HG03280 (cell line): ENCODE data around the gene DBR1.

Source experiments
- ATAC-seq: cut with Tn5 transposase; IDR thresholded peaks from one replicate; pipeline ENCODE4 v1.9.1; 2021; ENCODE audit warnings: mild to moderate bottlenecking, moderate library complexity; ENCODE audit not compliant: unreplicated experiment

The DBR1 gene, protein sequence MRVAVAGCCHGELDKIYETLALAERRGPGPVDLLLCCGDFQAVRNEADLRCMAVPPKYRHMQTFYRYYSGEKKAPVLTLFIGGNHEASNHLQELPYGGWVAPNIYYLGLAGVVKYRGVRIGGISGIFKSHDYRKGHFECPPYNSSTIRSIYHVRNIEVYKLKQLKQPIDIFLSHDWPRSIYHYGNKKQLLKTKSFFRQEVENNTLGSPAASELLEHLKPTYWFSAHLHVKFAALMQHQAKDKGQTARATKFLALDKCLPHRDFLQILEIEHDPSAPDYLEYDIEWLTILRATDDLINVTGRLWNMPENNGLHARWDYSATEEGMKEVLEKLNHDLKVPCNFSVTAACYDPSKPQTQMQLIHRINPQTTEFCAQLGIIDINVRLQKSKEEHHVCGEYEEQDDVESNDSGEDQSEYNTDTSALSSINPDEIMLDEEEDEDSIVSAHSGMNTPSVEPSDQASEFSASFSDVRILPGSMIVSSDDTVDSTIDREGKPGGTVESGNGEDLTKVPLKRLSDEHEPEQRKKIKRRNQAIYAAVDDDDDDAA

DNA sequence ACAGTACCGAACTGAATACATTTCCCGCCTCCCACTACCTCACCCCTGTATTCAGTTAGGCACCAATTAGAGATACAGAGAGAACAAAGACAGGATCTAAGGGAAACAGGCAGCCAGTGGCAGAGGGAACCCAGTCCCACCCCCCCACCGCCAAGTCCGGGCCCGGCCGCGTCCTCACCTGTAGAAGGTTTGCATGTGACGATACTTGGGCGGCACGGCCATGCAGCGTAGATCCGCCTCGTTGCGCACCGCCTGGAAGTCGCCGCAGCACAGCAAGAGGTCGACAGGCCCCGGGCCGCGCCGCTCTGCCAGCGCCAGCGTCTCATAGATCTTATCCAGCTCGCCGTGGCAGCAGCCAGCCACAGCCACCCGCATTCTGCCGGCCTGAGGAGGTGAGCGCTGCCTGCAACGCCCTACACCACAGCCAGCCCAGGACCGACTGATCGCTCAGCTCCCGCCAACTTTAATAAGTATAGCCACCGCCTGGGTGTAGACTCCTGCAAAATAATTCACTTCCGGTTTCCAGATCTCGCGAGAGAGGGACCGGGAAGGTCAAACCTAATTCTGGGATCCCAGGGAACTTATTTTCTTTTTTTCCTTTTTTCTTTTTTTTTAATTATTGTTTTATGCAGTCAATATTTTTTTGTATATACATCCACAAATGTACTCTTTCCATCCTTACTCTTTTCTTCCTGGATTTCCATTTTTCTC, at the start of gene DBR1:
DBR1 (minus strand) TSS at position 501 of the 711 bp plus-strand sequence; CDS start at position 375, 126 bp downstream.
- peak; percentile 88 for ATAC-seq

DNA sequence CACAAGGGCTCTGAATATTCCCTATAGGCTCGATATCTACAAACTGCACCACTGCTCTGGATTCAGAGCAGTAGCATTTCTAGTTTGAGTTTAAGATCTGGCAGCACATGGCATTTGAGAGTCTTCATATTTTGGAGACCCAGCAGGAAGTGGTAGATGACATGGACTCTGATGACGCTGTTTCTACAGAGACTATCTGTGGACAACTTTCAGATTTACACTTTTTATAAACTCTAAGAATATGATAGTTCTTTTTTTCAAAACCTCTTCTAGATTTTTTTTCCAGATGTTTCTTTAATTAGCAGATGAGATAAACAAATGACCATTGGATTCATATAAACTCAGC, 48.2 kb upstream of the DBR1 start:
- ATAC-seq: no peak

GRCh38 chr3:138222131-138222941, 47.6 kb upstream of the DBR1 start:
- no peak for ATAC-seq

GRCh38 chr3:138220788-138221187, 46.1 kb upstream of the DBR1 start:
- no peak for ATAC-seq

- ATAC-seq: no peak
Measured at GRCh38 chr3:138220242-138220641, 45.5 kb upstream of the DBR1 start.

- no peak for ATAC-seq
Measured at GRCh38 chr3:138219255-138219654, 44.5 kb upstream of the DBR1 start.

- ATAC-seq: no peak
Measured at GRCh38 chr3:138213398-138214085, 38.8 kb upstream of the DBR1 start.

DNA sequence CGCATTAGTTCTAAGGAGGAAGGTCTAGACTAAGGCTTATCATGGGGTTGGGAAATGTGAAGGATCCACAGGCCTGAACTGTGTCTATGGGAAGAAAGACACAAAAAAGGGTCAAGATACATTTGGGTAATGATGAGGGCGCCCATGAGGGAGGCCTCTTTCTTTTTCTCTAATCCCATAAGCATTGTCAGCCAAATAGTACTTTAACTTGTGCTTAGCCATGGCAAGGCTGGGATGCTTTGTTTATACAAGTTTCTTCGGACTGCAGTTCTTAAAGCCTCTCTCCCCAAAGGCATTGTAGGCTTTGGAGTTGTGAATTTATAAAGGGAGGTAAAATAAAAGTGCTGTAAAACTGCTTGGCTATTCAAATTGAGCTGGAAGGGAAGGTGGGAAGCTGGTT, 35.8 kb upstream of the DBR1 start:
- ATAC-seq: no peak

DNA sequence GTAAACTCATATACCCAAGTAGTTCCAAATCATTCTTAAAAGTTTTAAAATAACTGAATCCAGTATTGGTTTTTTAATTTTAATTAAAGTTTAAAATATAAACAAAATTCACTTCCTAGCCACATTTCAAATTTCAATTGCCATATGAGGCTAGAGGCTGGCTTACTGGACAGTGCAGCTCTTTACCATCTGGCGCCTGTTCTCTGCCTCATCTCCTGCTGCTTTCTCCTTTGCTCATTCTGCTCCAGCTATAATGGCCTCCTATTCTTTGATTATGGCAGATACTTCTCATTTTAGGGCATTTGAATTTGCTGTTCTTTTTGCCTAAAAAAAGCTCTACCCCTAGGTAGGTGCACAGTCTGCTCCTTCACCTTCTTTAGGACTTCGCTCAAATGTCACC, 31.5 kb upstream of the DBR1 start:
- ATAC-seq: no peak

- ATAC-seq: no peak
Measured at GRCh38 chr3:138205527-138205926, 30.8 kb upstream of the DBR1 start.

GRCh38 chr3:138203938-138204337, 29.2 kb upstream of the DBR1 start:
- ATAC-seq: no peak

GRCh38 chr3:138202945-138203701, 28.4 kb upstream of the DBR1 start:
- ATAC-seq: no peak

GRCh38 chr3:138200424-138200823, 25.7 kb upstream of the DBR1 start:
- ATAC-seq: no peak

- no peak for ATAC-seq
Measured at GRCh38 chr3:138199851-138200250, 25.1 kb upstream of the DBR1 start.

DNA sequence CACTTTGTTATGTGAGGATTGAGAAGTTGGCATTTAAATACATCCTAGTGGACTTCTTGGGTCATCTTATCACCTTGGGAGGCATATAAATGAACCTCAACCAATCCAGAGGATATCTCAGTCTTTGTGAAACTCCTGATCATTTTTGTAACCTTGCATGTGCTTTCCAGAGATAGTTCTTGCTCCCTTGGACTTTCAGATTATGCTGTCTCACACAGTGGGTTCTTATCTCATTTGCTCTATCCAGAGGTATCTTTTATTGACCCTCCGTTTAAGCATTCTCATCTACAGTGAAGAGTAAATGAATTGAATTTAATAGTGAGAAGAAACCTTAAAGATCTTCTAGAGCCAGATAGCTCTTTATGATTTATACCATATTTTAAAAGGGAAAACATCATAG, 22.8 kb upstream of the DBR1 start:
- no peak for ATAC-seq

- no peak for ATAC-seq
Measured at GRCh38 chr3:138197058-138197457, 22.3 kb upstream of the DBR1 start.

DNA sequence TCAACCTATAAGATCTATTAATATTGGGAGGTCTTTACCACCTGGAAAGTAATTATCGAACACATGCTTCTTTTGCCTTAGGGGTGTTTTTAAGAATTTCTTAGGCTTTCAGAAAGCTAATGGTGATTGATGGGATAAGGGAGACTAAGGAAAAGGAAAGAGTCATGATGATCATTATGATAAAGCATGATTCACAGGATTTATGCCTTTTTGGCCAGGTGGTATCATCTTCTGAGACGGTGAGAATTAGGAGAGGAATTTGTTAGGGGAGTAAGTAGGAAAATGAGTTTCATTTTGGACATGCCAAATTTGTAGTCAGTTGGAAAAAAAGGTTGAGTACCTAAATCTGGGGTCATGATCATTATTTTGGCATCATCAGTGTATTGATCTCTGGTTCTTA, 21.3 kb upstream of the DBR1 start:
- ATAC-seq: no peak

DNA sequence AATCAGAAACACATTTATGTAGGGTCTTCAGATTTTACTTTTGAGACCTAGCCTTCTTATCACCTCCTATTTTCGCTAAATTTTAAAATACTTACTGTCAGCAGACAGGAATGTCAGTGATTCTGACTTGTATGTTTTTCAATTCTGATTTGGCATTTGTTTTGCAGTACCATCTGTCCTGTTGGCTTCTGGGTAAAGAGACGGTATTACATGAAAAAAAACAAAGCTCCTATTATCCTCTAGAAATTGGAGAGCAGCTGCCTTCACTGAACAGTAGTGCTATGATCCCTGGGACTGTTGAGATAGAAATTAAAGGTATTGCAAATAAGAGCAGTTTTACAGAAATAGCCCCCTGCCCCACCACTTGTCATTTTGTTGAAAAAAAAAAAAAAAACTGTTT, 20.8 kb upstream of the DBR1 start:
- no peak for ATAC-seq

DNA sequence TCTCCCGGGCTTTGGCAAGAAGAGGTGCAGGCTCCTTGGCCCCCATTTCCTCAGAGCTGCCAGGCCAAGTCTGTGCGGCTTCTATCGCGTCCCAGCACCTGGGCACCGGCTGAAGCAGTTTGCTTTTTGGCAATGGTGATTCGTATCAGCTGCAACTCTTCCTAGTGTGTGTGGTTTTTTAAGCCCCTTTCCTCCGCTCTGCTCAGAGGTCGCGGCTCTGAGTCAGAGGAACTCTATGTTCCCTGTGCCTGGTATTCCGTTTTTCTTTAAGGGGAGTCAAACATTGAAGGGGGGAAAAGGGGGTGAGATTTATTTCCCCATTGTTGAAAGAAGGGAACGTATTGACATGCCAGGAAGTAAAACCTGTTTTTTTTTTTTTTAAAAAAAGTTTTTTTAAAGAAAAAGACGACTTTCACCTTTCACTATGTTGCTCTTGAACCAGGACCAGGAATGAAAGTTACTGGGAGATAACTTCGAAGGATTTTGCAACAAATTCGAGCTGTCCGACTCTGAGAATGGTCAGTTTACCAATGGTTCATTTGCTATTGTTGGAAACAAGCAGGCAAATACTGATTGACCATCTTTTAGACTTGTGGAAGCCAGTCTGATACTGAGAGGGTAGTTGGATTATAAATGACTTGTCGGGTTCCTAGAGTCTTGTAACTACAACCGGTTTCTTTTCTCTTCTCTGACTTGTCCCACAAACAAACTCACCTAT, 13.5 kb upstream of the DBR1 start:
- ATAC-seq: no peak
